ENCODE data around the gene MBP. TPM values are rescaled to one million over a fixed set of nuclear protein-coding genes. Genes with fewer than 3 reads are reported as not detected.

MBP gene
- total and polyA plus RNA-seq, 4 experiments from 2014 or later, result 92.2 to 187 (median 149) TPM

- no peak for DNase-seq
- peaks cover 29 to 46% of the 10 kb centered on the region in 2 donors for H3K36me3 Mint-ChIP-seq
- Histone ChIP-seq H3K27ac (ENCODE audit: low read depth, low read length) (no peak overlapping the region), H3K27me3 (ENCODE audit: insufficient read depth, low read length) (no peaks in the 10 kb centered on the region), H3K4me3 (ENCODE audit: low read length in 2 of 2) (no peak overlapping the region), H3K4me1 (ENCODE audit: insufficient read depth, low read length) (peaks cover 33% of the 10 kb centered on the region), H3K36me3 (ENCODE audit: insufficient read depth, low read length) (peaks cover 20% of the 10 kb centered on the region), H3K9me3 (ENCODE audit: control insufficient read depth in 1 of 2, low read length in 2 of 2) (no peaks in the 10 kb centered on the region)
- intact Hi-C loops (cut with micrococcal nuclease), result no loop called here
- H3K9me3 Mint-ChIP-seq, result no peaks in the 10 kb centered on the region
- CTCF ChIA-PET (ENCODE audit: partially characterized antibody), result no interaction called here
- H3K4me3 Mint-ChIP-seq, result peak overlapping the region in 1 of 8 donors; percentile 17
- POLR2A ChIA-PET (ENCODE audit: partially characterized antibody), result no interaction called here
- H3K27ac Mint-ChIP-seq, result peak overlapping the region in 5 of 7 donors; percentile 58 to 72 (median 62)
- no peaks in the 10 kb centered on the region for H3K27me3 Mint-ChIP-seq
- H3K4me1 Mint-ChIP-seq, result peaks cover 34 to 69% (median 48%) of the 10 kb centered on the region in 4 donors
These were observed 100.3 kb downstream of the MBP start for GRCh38 chr18:77032181-77032701.

GRCh38 chr18:77031662-77032061 lies 100.9 kb downstream of the MBP start:
- no peaks in the 10 kb centered on the region for H3K27me3 ChIP-seq (ENCODE audit: insufficient read depth, low read length)
- DNase-seq, result no peak
- peaks cover 30% of the 10 kb centered on the region for H3K4me1 ChIP-seq (ENCODE audit: insufficient read depth, low read length)
- H3K36me3 ChIP-seq (ENCODE audit: insufficient read depth, low read length), result peaks cover 19% of the 10 kb centered on the region
- peak overlapping the region in 4 of 7 donors; percentile 22 to 65 (median 34) for H3K27ac Mint-ChIP-seq
- H3K4me3 ChIP-seq (ENCODE audit: low read length in 2 of 2), result no peak overlapping the region
- no peaks in the 10 kb centered on the region for H3K27me3 Mint-ChIP-seq
- ChIA-PET POLR2A (ENCODE audit: partially characterized antibody) (interaction anchor here (1.2 kb wide), 1 partner anchor 23 kb away, joined by 5 read pairs; no protein-coding TSS in a partner anchor), CTCF (ENCODE audit: partially characterized antibody) (interaction anchor here (1.2 kb wide), 1 partner anchor 31 kb away, joined by 3 read pairs; no protein-coding TSS in a partner anchor)
- H3K4me1 Mint-ChIP-seq, result peaks cover 32 to 68% (median 49%) of the 10 kb centered on the region in 4 donors
- intact Hi-C loops (cut with micrococcal nuclease), result no loop called here
- no peaks in the 10 kb centered on the region for H3K9me3 Mint-ChIP-seq
- no peaks in the 10 kb centered on the region for H3K9me3 ChIP-seq (ENCODE audit: control insufficient read depth in 1 of 2, low read length in 2 of 2)
- H3K4me3 Mint-ChIP-seq, result no peak overlapping the region
- peaks cover 29 to 46% of the 10 kb centered on the region in 2 donors for H3K36me3 Mint-ChIP-seq
- no peak overlapping the region for H3K27ac ChIP-seq (ENCODE audit: low read depth, low read length)

GRCh38 chr18:77030201-77030600 lies 102.4 kb downstream of the MBP start:
- Histone ChIP-seq H3K4me1 (ENCODE audit: insufficient read depth, low read length) (peaks cover 23% of the 10 kb centered on the region), H3K4me3 (ENCODE audit: low read length in 2 of 2) (no peak overlapping the region), H3K27me3 (ENCODE audit: insufficient read depth, low read length) (no peaks in the 10 kb centered on the region), H3K9me3 (ENCODE audit: control insufficient read depth in 1 of 2, low read length in 2 of 2) (no peaks in the 10 kb centered on the region), H3K27ac (ENCODE audit: low read depth, low read length) (no peak overlapping the region), H3K36me3 (ENCODE audit: insufficient read depth, low read length) (peaks cover 22% of the 10 kb centered on the region)
- Mint-ChIP-seq H3K4me3 (no peak overlapping the region), H3K9me3 (peaks cover 0 to 2% (median 0%) of the 10 kb centered on the region in 8 donors), H3K36me3 (peaks cover 26 to 52% of the 10 kb centered on the region in 2 donors), H3K27ac (peak overlapping the region in 2 of 7 donors; percentile 37 to 49), H3K4me1 (peaks cover 29 to 60% (median 42%) of the 10 kb centered on the region in 4 donors), H3K27me3 (no peaks in the 10 kb centered on the region)
- CTCF ChIA-PET (ENCODE audit: partially characterized antibody), result no interaction called here
- DNase-seq, result no peak
- intact Hi-C loops (cut with micrococcal nuclease), result no loop called here
- POLR2A ChIA-PET (ENCODE audit: partially characterized antibody), result interaction anchor here (1.2 kb wide), 1 partner anchor 24 kb away, joined by 5 read pairs; no protein-coding TSS in a partner anchor

- no peaks in the 10 kb centered on the region for H3K4me1 ChIP-seq (ENCODE audit: insufficient read depth, low read length)
- Mint-ChIP-seq H3K27me3 (no peaks in the 10 kb centered on the region), H3K27ac (peak overlapping the region in 2 of 7 donors; percentile 23 to 73), H3K4me3 (no peak overlapping the region), H3K9me3 (peaks cover 0 to 2% (median 0%) of the 10 kb centered on the region in 8 donors), H3K4me1 (peaks cover 9 to 43% (median 22%) of the 10 kb centered on the region in 4 donors), H3K36me3 (peaks cover 22 to 50% of the 10 kb centered on the region in 2 donors)
- ChIA-PET CTCF (ENCODE audit: partially characterized antibody) (interaction anchor here (0.8 kb wide), 1 partner anchor 25 kb away, joined by 5 read pairs; no protein-coding TSS in a partner anchor), POLR2A (ENCODE audit: partially characterized antibody) (no interaction called here)
- H3K27me3 ChIP-seq (ENCODE audit: insufficient read depth, low read length), result no peaks in the 10 kb centered on the region
- H3K4me3 ChIP-seq (ENCODE audit: low read length in 2 of 2), result no peak overlapping the region
- no peaks in the 10 kb centered on the region for H3K9me3 ChIP-seq (ENCODE audit: control insufficient read depth in 1 of 2, low read length in 2 of 2)
- H3K36me3 ChIP-seq (ENCODE audit: insufficient read depth, low read length), result peaks cover 22% of the 10 kb centered on the region
- intact Hi-C loops (cut with micrococcal nuclease), result no loop called here
- H3K27ac ChIP-seq (ENCODE audit: low read depth, low read length), result no peak overlapping the region
- no peak for DNase-seq
These were observed 106.7 kb downstream of the MBP start for GRCh38 chr18:77025831-77026363.

- Mint-ChIP-seq H3K27me3 (no peaks in the 10 kb centered on the region), H3K36me3 (peaks cover 21 to 50% of the 10 kb centered on the region in 2 donors), H3K4me1 (peaks cover 6 to 37% (median 17%) of the 10 kb centered on the region in 4 donors), H3K4me3 (peak overlapping the region in 1 of 8 donors; percentile 25), H3K27ac (no peak overlapping the region), H3K9me3 (peaks cover 0 to 2% (median 0%) of the 10 kb centered on the region in 8 donors)
- Histone ChIP-seq H3K27me3 (ENCODE audit: insufficient read depth, low read length) (no peaks in the 10 kb centered on the region), H3K36me3 (ENCODE audit: insufficient read depth, low read length) (peaks cover 28% of the 10 kb centered on the region), H3K27ac (ENCODE audit: low read depth, low read length) (no peak overlapping the region), H3K4me3 (ENCODE audit: low read length in 2 of 2) (no peak overlapping the region), H3K4me1 (ENCODE audit: insufficient read depth, low read length) (no peaks in the 10 kb centered on the region), H3K9me3 (ENCODE audit: control insufficient read depth in 1 of 2, low read length in 2 of 2) (no peaks in the 10 kb centered on the region)
- ChIA-PET POLR2A (ENCODE audit: partially characterized antibody) (no interaction called here), CTCF (ENCODE audit: partially characterized antibody) (interaction anchor here (0.8 kb wide), 1 partner anchor 25 kb away, joined by 5 read pairs; no protein-coding TSS in a partner anchor)
- no peak for DNase-seq
- intact Hi-C loops (cut with micrococcal nuclease), result no loop called here
These were observed 107.5 kb downstream of the MBP start for GRCh38 chr18:77025123-77025522.

- intact Hi-C loops (cut with micrococcal nuclease), result no loop called here
- POLR2A ChIA-PET (ENCODE audit: partially characterized antibody), result interaction anchor here (1.1 kb wide), 1 partner anchor 81 kb away, joined by 3 read pairs; no protein-coding TSS in a partner anchor
- DNase-seq, result no peak
- no peak overlapping the region for H3K4me3 Mint-ChIP-seq
- H3K36me3 Mint-ChIP-seq, result peaks cover 16 to 51% of the 10 kb centered on the region in 2 donors
- no peaks in the 10 kb centered on the region for H3K9me3 ChIP-seq (ENCODE audit: control insufficient read depth in 1 of 2, low read length in 2 of 2)
- no peak overlapping the region for H3K4me3 ChIP-seq (ENCODE audit: low read length in 2 of 2)
- CTCF ChIA-PET (ENCODE audit: partially characterized antibody), result no interaction called here
- no peak overlapping the region for H3K27ac Mint-ChIP-seq
- H3K4me1 ChIP-seq (ENCODE audit: insufficient read depth, low read length), result no peaks in the 10 kb centered on the region
- H3K4me1 Mint-ChIP-seq, result peaks cover 7 to 35% (median 17%) of the 10 kb centered on the region in 4 donors
- H3K36me3 ChIP-seq (ENCODE audit: insufficient read depth, low read length), result peaks cover 30% of the 10 kb centered on the region
- H3K27ac ChIP-seq (ENCODE audit: low read depth, low read length), result no peak overlapping the region
- H3K9me3 Mint-ChIP-seq, result peaks cover 0 to 2% (median 0%) of the 10 kb centered on the region in 8 donors
- H3K27me3 ChIP-seq (ENCODE audit: insufficient read depth, low read length), result no peaks in the 10 kb centered on the region
- no peaks in the 10 kb centered on the region for H3K27me3 Mint-ChIP-seq
These were observed 108.1 kb downstream of the MBP start for GRCh38 chr18:77024476-77024875.

GRCh38 chr18:77023102-77023782 lies 109.3 kb downstream of the MBP start:
- Mint-ChIP-seq H3K4me1 (peaks cover 18 to 45% (median 27%) of the 10 kb centered on the region in 4 donors), H3K9me3 (peaks cover 0 to 3% (median 0%) of the 10 kb centered on the region in 8 donors), H3K4me3 (no peak overlapping the region), H3K27me3 (no peaks in the 10 kb centered on the region), H3K36me3 (peaks cover 27 to 54% of the 10 kb centered on the region in 2 donors), H3K27ac (peak overlapping the region in 5 of 7 donors; percentile 13 to 71 (median 47))
- H3K27me3 ChIP-seq (ENCODE audit: insufficient read depth, low read length), result no peaks in the 10 kb centered on the region
- H3K9me3 ChIP-seq (ENCODE audit: control insufficient read depth in 1 of 2, low read length in 2 of 2), result no peaks in the 10 kb centered on the region
- no peaks in the 10 kb centered on the region for H3K4me1 ChIP-seq (ENCODE audit: insufficient read depth, low read length)
- no peak overlapping the region for H3K4me3 ChIP-seq (ENCODE audit: low read length in 2 of 2)
- ChIA-PET POLR2A (ENCODE audit: partially characterized antibody) (interaction anchor here (1.1 kb wide), 1 partner anchor 82 kb away, joined by 3 read pairs; no protein-coding TSS in a partner anchor), CTCF (ENCODE audit: partially characterized antibody) (interaction anchor here (1.0 to 1.8 kb wide), 3 partner anchors 19 to 40 kb away, joined by 3 to 11 read pairs (median 5); no protein-coding TSS in a partner anchor)
- DNase-seq, result no peak
- no peak overlapping the region for H3K27ac ChIP-seq (ENCODE audit: low read depth, low read length)
- H3K36me3 ChIP-seq (ENCODE audit: insufficient read depth, low read length), result peaks cover 33% of the 10 kb centered on the region
- intact Hi-C loops (cut with micrococcal nuclease), result no loop called here
